Measurements from ENCODE around the gene RO60.
"Not testable (repeated sequence)": the region's sequence is repeated elsewhere in the genome, so short reads cannot be mapped to it uniquely, and the experiment has no call there.

The RO60 gene

DNA sequence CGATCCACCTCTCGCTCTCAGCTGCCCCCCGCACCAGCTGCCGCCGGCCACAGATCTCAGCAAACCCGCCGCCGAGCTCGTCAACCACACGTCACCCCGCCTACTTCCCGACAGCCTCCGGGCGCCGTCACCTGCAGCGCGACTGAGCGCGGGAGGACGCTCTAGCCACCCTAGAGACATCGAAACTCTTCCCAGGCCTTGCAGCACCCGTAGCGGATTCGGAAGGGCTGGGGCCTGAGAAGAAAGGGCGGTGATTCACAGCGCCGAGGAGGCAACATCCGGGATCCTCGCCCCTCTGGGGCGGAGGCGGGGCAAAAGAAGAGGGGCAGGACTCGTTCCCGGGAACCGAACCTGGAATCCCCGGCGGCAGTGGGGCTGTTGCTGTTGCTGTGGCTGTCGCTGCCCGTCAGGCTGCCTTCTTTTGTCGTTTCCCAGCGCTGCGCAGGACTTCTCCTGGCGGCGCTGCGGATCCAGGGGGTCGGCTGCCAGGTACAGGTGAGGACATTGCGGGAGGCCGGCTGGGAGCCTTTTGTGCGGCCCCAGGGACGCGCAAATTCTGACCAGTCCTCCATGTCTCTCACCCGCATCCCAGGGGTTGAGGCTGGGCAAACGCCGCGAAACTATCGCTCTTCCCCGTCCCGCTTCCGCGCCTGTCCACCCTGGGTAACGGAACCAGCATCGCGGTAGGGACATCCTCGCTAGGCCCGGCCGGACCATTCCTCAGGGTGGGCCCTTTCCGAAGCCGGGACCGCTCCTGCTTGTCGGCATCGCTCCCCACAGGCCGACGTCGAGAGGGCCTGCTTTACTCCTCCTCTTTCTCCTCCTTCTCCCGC, at the start of gene RO60, which contains the start of gene UCHL5:
Gene RO60, plus strand, starts transcription at position 331 of the 833 bp plus-strand sequence. CDS start 9,443 bp downstream, outside the sequence.
Gene UCHL5, minus strand, starts transcription at position 79 of the 833 bp plus-strand sequence. CDS start 100 bp downstream, outside the sequence.
- peak; percentile 96 for DNase-seq

GRCh38 chr1:193011406-193011805, 48.0 kb upstream of the RO60 start:
- no peak for DNase-seq

DNA sequence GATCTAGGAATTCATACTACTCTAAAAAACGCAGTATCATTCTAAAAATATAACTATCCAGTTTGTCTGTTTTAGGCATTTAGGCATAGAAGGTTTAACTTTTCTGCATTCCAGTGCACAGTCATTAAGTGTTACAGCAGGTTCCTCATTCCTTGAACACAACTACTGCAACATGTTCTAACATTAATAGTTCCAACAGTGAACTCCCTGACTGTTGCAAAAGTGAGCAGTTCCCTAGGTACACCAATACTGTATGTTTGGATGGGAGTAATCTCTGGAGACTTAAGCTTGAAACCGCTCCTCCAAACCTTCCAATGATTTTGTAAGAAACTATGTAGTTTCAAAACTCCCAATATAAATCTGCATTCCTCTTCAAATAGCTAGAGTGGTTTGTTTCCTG, 46.4 kb upstream of the RO60 start:
- DNase-seq, result no peak

DNA sequence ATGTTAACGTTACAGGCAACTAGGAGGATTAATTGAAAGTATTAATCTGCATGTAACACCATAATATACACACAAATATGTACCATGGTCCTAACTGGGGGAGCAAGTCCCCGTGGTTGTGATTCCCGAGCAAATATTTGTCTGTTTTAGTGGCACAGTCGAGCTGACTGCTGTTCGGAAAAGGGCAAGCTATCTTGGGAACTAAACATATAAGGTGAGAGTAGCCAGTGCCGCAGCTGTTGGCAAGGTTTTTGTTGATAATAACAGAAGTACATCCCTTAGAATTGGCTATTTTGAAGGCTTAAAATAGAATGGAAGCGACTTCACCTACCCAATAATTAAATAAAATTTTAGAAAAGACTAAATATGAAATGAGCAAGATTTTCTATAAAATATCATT, 45.7 kb upstream of the RO60 start:
- DNase-seq, result no peak

DNA sequence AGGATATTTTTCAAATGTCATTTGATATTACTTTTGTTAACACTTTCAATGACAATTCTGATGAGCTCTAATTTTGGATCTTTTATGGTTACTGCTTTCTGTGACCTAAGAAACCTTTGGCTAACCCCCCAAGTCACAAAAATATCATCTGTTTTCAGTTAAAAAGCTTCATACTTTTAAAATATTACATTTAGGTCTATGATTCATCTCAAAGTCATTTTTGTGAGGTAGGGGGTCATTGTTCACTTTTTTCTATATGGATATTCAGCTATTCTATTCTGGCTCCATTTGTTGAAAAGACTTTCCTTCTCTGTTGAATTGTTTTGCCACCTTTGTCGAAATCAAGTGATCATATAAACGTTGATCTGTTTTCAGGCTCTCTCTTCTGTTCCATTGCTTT, 45.0 kb upstream of the RO60 start:
- DNase-seq, result no peak

- no peak for DNase-seq
Measured at GRCh38 chr1:193016788-193017187, 42.6 kb upstream of the RO60 start.

DNA sequence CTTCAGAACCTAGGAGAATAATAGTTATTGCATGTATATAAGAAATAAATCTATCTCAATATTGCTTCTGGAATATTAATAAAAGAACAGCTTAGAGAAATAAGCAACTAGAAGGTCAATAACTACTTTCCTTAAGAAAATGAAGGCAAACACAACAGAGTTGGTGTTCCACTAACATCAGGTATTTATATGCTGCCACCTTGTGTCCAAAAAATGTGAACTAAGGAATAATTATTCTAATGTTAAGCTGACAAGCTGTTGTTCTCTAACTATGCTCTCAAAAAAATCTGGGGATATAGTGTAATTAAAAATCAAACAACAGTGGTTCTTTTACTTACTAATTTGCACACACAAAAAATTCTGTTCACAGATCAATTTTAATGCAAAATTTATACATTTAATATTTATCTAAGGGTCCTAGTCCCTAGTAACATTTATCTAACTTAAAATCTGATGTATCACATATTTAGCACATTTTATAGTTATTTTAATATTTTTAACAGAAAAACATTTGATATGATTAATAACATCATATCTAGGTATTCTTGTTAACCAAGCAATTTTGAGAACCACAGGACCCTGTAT, 39.9 kb upstream of the RO60 start:
- DNase-seq, result peak; percentile 1

GRCh38 chr1:193025218-193025617, 34.2 kb upstream of the RO60 start:
- DNase-seq, result no peak

DNA sequence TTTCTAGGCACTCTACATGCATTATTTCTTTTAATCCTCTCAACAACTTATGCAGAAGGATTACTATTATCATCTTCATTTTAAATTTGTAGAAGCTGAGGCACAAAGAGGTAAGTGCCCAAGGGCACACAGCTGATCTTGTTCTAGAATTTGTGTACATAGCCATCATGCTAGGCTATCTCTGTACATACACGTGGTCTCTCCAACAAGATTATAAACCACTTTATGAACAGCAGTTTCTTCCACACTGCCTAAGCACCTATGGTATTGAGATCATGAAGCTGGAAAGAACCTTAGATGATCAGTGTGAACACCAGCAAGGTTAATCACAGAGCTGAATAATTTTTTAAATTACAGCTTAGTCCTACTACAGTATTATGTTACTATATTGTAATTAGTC, 29.1 kb upstream of the RO60 start:
- DNase-seq, result no peak

GRCh38 chr1:193031431-193031830, 28.0 kb upstream of the RO60 start:
- no peak for DNase-seq

GRCh38 chr1:193032643-193033427, 26.6 kb upstream of the RO60 start:
- not testable (repeated sequence) for DNase-seq

DNA sequence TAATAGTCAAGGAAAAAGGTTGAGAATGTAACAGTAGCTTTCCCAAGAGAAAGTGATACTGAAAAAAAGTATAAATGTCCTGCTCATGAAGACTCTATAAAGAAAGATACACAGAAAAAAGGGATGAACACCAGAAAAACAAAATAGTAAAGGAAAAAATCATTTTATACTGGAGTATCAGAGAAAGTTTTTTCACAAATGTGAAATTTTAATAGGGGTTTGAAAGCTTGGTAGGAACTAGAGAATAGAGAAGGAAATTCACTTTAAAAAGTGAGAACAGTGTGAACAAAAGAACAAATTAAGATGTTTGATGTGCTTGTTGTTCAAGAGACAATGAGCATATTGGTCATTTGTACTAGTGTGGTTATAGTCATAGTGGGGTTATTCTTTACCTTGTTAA, 25.8 kb upstream of the RO60 start:
- DNase-seq, result no peak

DNA sequence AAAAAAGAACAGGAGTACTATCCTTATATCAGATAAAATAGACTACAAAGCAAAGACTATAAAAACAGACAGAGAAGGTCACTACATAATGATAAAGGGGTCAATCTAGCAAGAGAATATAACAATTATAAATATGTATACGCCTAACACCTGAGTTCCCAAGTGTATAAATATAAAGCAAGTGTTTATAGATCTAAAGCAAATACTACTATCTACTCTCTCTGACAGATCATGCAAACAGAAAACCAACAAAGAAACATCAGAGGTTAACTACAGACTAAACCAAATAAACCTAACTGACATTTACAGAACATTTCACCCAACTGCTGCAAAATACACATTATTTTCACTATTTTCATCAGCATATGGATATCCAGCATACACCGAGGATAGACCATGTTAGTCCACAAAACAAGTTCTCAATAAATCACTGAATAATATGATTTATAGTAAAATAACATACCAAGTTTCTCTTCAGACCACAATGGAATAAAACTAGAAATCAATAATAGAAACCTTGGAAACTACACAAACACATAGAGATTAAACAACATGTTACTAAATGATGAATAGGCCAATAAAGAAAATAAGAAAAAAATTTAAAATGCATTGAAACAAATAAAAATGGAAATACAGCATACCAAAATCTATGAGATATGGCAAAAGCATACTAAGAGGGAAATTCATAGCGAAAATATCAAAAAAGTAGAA, 22.9 kb upstream of the RO60 start:
- no peak for DNase-seq

- DNase-seq, result no peak
Measured at GRCh38 chr1:193040011-193040410, 19.4 kb upstream of the RO60 start.

GRCh38 chr1:193042766-193043691, 16.4 kb upstream of the RO60 start:
- no peak for DNase-seq

- DNase-seq, result not testable (repeated sequence)
Measured at GRCh38 chr1:193048913-193049312, 10.5 kb upstream of the RO60 start.

DNA sequence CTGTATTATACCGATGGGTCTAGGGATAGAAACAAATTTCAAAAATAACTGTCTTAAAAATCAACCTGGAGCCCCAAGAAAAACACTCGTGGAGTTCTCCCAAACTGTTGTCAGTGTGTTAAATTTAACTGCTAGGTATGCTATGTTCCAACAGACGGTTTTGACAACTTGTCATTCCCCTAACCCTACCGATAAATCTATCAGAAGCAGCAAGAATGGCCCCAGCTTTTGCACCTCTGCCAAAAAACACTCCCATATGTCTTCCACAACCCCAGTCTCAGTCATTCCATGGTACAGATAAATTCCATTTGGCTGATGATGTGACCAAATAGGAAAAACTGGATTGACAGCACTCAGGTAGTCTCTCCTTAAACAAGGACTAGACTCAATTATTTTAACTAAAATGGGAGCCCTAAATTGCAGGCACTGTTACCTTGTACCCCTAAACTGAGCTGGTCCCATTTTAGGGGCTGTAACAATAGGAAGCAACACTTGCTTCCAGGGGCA, 5.2 kb upstream of the RO60 start:
- DNase-seq, result no peak

DNA sequence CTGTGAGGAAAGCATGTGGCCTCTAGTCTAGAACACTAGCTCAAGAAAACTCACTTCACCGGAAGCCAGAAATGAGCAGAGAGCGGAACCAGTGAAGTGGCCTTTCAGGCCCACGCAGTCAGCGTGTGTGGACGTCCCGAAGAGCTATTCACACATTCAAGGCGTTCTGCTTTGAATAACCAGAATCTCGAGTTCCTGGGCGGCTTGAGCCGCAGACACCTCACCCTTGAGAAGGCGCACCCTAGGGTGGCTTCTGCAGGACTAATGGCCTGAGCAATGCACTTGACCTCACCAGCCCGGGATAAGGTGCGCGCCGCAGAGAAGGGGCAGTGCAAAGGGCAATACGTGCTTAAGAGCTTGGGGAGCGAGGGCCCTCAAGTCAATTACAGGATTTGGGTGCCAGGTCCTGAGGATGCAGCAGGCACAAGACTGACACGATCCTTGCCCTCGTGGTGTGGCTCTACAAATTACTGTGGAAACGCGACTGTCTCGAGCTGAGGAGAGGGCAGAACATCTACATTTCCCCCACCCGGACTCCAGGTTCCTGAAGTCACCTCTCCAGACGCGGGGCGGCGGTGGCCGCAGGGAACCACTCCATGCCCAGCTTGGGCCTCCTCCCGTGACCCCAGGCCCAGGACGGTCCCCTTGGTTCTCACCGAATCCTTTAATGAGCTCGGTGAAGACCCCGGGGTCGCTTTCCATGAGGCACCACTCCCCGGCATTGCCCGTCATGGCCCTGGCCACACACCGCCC, 707 bp upstream of the RO60 start:
- no peak for DNase-seq

DNA sequence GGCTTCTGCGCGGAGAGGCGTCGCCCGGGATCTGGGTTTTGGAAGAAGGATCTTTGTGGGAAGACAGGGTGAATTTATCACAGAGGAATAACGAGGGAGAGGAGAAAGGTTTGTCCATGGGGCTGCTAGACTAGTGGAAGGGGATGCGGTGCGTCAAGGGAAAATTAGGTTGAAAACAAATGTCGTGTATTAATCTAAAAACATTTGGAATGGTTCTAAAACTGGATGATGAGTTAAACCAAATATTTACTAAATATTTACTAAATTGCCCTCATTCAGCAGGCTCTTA, 647 bp downstream of the RO60 start:
- DNase-seq, result no peak

DNA sequence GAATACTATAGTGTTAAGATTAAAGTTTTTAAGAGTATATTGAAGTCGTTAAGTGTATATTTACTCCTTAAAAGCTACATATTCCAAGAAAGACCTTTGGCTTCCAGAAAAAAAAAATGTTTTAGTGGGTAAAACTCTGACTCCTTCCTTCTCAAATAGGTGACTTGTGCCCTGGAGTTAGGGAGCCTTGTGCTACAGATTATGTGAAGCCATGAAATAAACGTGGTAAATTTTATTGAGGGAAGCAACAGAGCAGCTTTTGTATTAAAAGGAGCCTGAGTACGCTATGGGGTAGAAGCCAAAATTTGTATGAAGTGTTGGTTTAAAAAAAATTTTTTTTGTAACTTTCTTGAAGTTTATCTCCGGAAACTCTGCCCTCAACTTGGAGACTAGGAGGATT, 994 bp downstream of the RO60 start:
- no peak for DNase-seq

GRCh38 chr1:193060938-193061337, 1.5 kb downstream of the RO60 start:
- DNase-seq, result no peak
